H9 (cell line): ENCODE results near the gene ACVR1B. TPM values are rescaled to one million over a fixed set of nuclear protein-coding genes. Genes with fewer than 3 reads are reported as not detected.

ENCODE experiments used
- DNase-seq: peaks from one replicate; pipeline ENCODE4 v3.0.0-alpha.2; 2017
- H2AFZ ChIP-seq: one replicate; pipeline ENCODE4 v1.6.1; 2013; ENCODE audit warnings: mild to moderate bottlenecking, low read length, control low read depth, moderate library complexity
- H2AK5ac ChIP-seq: 2 replicates; pipeline ENCODE4 v1.6.1; 2013; ENCODE audit warnings: low read length, control low read depth, mixed read lengths; ENCODE audit not compliant: insufficient read length
- H2BK120ac ChIP-seq: one replicate; pipeline ENCODE4 v1.6.1; 2013; ENCODE audit warnings: low read depth, mild to moderate bottlenecking, low read length, control low read depth, inconsistent platforms; ENCODE audit not compliant: poor library complexity, severe bottlenecking
- H2BK12ac ChIP-seq: 2 replicates; pipeline ENCODE4 v1.6.1; 2013; ENCODE audit warnings: low read length, control low read depth, mixed read lengths, low read depth; ENCODE audit not compliant: insufficient read length
- H2BK15ac ChIP-seq: 2 replicates; pipeline ENCODE4 v1.6.1; 2013; ENCODE audit warnings: low read depth, low read length, control low read depth
- H2BK20ac ChIP-seq: one replicate; pipeline ENCODE4 v1.6.1; 2013; ENCODE audit warnings: low read depth, mild to moderate bottlenecking, low read length, control low read depth, inconsistent platforms; ENCODE audit not compliant: poor library complexity, severe bottlenecking
- H2BK5ac ChIP-seq: 2 replicates; pipeline ENCODE4 v1.6.1; 2013; ENCODE audit warnings: low read length, control low read depth, mixed read lengths; ENCODE audit not compliant: insufficient read length
- H3K14ac ChIP-seq: 2 replicates; pipeline ENCODE4 v1.6.1; 2013; ENCODE audit warnings: low read length, control low read depth; ENCODE audit not compliant: insufficient read depth
- H3K18ac ChIP-seq: 2 replicates; pipeline ENCODE4 v1.6.1; 2013; ENCODE audit warnings: low read depth, mild to moderate bottlenecking, mixed read lengths, low read length, control low read depth; ENCODE audit not compliant: insufficient read length
- H3K23ac ChIP-seq: 2 replicates; pipeline ENCODE4 v1.6.1; 2013; ENCODE audit warnings: low read length, control low read depth, mixed read lengths, low read depth; ENCODE audit not compliant: insufficient read length
- H3K23me2 ChIP-seq: 2 replicates; pipeline ENCODE4 v1.6.1; 2013; ENCODE audit warnings: low read depth, mild to moderate bottlenecking, mixed read lengths, low read length, control low read depth; ENCODE audit not compliant: insufficient read length, poor library complexity, severe bottlenecking
- H3K27ac ChIP-seq: 2 replicates; pipeline ENCODE4 v1.5.1; 2013; ENCODE audit warnings: low read length, control low read depth, mixed read lengths, low read depth; ENCODE audit not compliant: insufficient read length
- H3K27me3 ChIP-seq: 2 replicates; pipeline ENCODE4 v1.6.1; 2013; ENCODE audit warnings: low read length, control low read depth, inconsistent platforms; ENCODE audit not compliant: insufficient read depth
- H3K4ac ChIP-seq: 2 replicates; pipeline ENCODE4 v1.6.1; 2013; ENCODE audit warnings: low read depth, mild to moderate bottlenecking, control low read depth, inconsistent platforms, low read length, moderate library complexity
- H3K4me1 ChIP-seq: 2 replicates; pipeline ENCODE4 v1.6.1; 2013; ENCODE audit warnings: low read length, control low read depth, inconsistent platforms; ENCODE audit not compliant: insufficient read depth
- H3K4me2 ChIP-seq: 2 replicates; pipeline ENCODE4 v1.6.1; 2013; ENCODE audit warnings: low read length, control low read depth, mixed read lengths; ENCODE audit not compliant: insufficient read length, insufficient read depth
- H3K56ac ChIP-seq: 2 replicates; pipeline ENCODE4 v1.6.1; 2013; ENCODE audit warnings: low read depth, mild to moderate bottlenecking, mixed read lengths, low read length, control low read depth; ENCODE audit not compliant: insufficient read length
- H3K79me1 ChIP-seq: 2 replicates; pipeline ENCODE4 v1.6.1; 2013; ENCODE audit warnings: low read depth, mild to moderate bottlenecking, moderate library complexity, low read length, control low read depth, inconsistent platforms; ENCODE audit not compliant: insufficient read depth, poor library complexity, severe bottlenecking
- H3K79me2 ChIP-seq: 2 replicates; pipeline ENCODE4 v1.6.1; 2013; ENCODE audit warnings: low read length, control low read depth, inconsistent platforms; ENCODE audit not compliant: insufficient read depth
- H3K9ac ChIP-seq: 2 replicates; pipeline ENCODE4 v1.6.1; 2013; ENCODE audit warnings: low read length, control low read depth, mixed read lengths; ENCODE audit not compliant: insufficient read length; ENCODE audit errors: extremely low read depth
- H3K9me3 ChIP-seq: one replicate; pipeline ENCODE4 v1.6.1; 2013; ENCODE audit warnings: low read depth, low read length, inconsistent platforms; ENCODE audit not compliant: control insufficient read depth
- H3T11ph ChIP-seq: one replicate; pipeline ENCODE4 v1.6.1; 2013; ENCODE audit warnings: mild to moderate bottlenecking, low read length, control low read depth, inconsistent platforms
- H4K20me1 ChIP-seq: one replicate; pipeline ENCODE4 v1.6.1; 2013; ENCODE audit not compliant: control insufficient read depth, insufficient read length, insufficient read depth
- H4K5ac ChIP-seq: 2 replicates; pipeline ENCODE4 v1.6.1; 2013; ENCODE audit warnings: low read depth, mild to moderate bottlenecking, mixed read lengths, low read length, control low read depth; ENCODE audit not compliant: insufficient read length
- H4K8ac ChIP-seq: replicated peaks from 2 replicates; pipeline ENCODE4 v1.6.1; 2013; ENCODE audit warnings: low read length, control low read depth, mixed read lengths, low read depth; ENCODE audit not compliant: insufficient read length
- H4K91ac ChIP-seq: 2 replicates; pipeline ENCODE4 v1.6.1; 2013; ENCODE audit warnings: low read depth, mild to moderate bottlenecking, moderate library complexity, mixed read lengths, low read length, control low read depth; ENCODE audit not compliant: insufficient read length
- H3K27ac Mint-ChIP-seq, 3 experiments: 2 replicates in 2 of 3; 3 replicates in 1 of 3; pipeline ENCODE4 v1.8.0; 2020 to 2021; ENCODE audit warnings: mixed read lengths in 3 of 3, mild to moderate bottlenecking in 1 of 3, moderate library complexity in 1 of 3
- H3K27me3 Mint-ChIP-seq: 2 replicates; pipeline ENCODE4 v1.8.0; 2021; ENCODE audit warnings: low read depth, mild to moderate bottlenecking, moderate library complexity, mixed read lengths
- H3K36me3 Mint-ChIP-seq, 3 experiments: 2 replicates in 2 of 3; 3 replicates in 1 of 3; pipeline ENCODE4 v1.8.0; 2020 to 2021; ENCODE audit warnings: low read depth in 3 of 3, mixed read lengths in 3 of 3; ENCODE audit not compliant: insufficient read depth in 1 of 3
- H3K4me1 Mint-ChIP-seq, 2 experiments: 2 replicates each; pipeline ENCODE4 v1.8.0; 2020; ENCODE audit warnings: mixed read lengths in 2 of 2
- H3K4me3 Mint-ChIP-seq, 2 experiments: 2 replicates in 1 of 2; 3 replicates in 1 of 2; pipeline ENCODE4 v1.8.0; 2020 to 2021; ENCODE audit warnings: mild to moderate bottlenecking in 2 of 2, mixed read lengths in 2 of 2, moderate library complexity in 1 of 2
- H3K9me3 Mint-ChIP-seq, 2 experiments: 2 replicates in 1 of 2; 3 replicates in 1 of 2; pipeline ENCODE4 v1.8.0; 2020; ENCODE audit warnings: mild to moderate bottlenecking in 2 of 2, mixed read lengths in 2 of 2, moderate library complexity in 1 of 2
- CTCF ChIP-seq: fragments of 200-600 bp; sonication (generic); conservative IDR thresholded peaks from 3 replicates; pipeline ENCODE4 v1.8.0; 2021; ENCODE audit warnings: antibody characterized with exemption, mild to moderate bottlenecking
- WGBS: extraction: QIAGEN DNeasy Blood & Tissue Kit; methylation state at CpG from one replicate; pipeline ENCODE4 v1.1.7; 2013; ENCODE audit warnings: missing lambda C conversion rate, low lambda C conversion rate, mixed read lengths; ENCODE audit not compliant: insufficient read length; ENCODE audit errors: extremely low coverage; 5-methylcytosine and 5-hydroxymethylcytosine counted together
- total RNA-seq: library from RNA; stranded (reverse); gene quantifications from 2 replicates; pipeline ENCODE4 v1.2.1, GENCODE V29; 2021

ACVR1B gene
- total RNA-seq, 1 experiment from 2014 or later = 16.3 TPM

GRCh38 chr12:51920046-51920445 lies 31.5 kb upstream of the ACVR1B start:
- H3K4me3 Mint-ChIP-seq = no peak overlapping the region
- H4K20me1 ChIP-seq = no peaks in the 10 kb centered on the region
- H2BK5ac ChIP-seq = no peak overlapping the region
- H4K5ac ChIP-seq = no peak overlapping the region
- H4K8ac ChIP-seq = no peak overlapping the region
- TF ChIP-seq CTCF = no peak
- no peaks in the 10 kb centered on the region for H3K79me2 ChIP-seq
- no peaks in the 10 kb centered on the region for H3K23me2 ChIP-seq
- H3K27ac Mint-ChIP-seq = no peak overlapping the region; a peak in 1 of 7 replicates
- WGBS = no CpG with 5 or more reads among the region's 2 CpGs
- no peaks in the 10 kb centered on the region for H3K9me3 ChIP-seq
- no peak overlapping the region for H3K23ac ChIP-seq
- H3T11ph ChIP-seq = no peak overlapping the region
- no peak overlapping the region for H3K18ac ChIP-seq
- peaks cover 30% of the 10 kb centered on the region for H3K27me3 Mint-ChIP-seq
- H3K27ac ChIP-seq = no peak overlapping the region
- H2BK120ac ChIP-seq = no peak overlapping the region
- no peak overlapping the region for H2AK5ac ChIP-seq
- H3K9ac ChIP-seq = no peak overlapping the region
- DNase-seq = no peak
- peaks cover 23 to 41% of the 10 kb centered on the region in 2 experiments for H3K4me1 Mint-ChIP-seq
- no peak overlapping the region for H2BK15ac ChIP-seq
- no peaks in the 10 kb centered on the region for H3K27me3 ChIP-seq
- no peak overlapping the region for H4K91ac ChIP-seq
- H3K14ac ChIP-seq = no peak overlapping the region
- H3K79me1 ChIP-seq = no peaks in the 10 kb centered on the region
- H2BK12ac ChIP-seq = no peak overlapping the region
- no peak overlapping the region for H3K56ac ChIP-seq
- H2BK20ac ChIP-seq = no peak overlapping the region
- no peaks in the 10 kb centered on the region for H3K9me3 Mint-ChIP-seq
- no peak overlapping the region for H2AFZ ChIP-seq
- no peak overlapping the region for H3K4me2 ChIP-seq
- no peaks in the 10 kb centered on the region; the same call in 1 of the 2 replicates for H3K4me1 ChIP-seq
- H3K4ac ChIP-seq = no peak overlapping the region
- no peaks in the 10 kb centered on the region for H3K36me3 Mint-ChIP-seq
